Eye (tissue), 1 donor: ENCODE results near the gene CYP26A1.

Experiments used
- DNase-seq: peaks from one replicate; pipeline ENCODE4 v3.0.0-alpha.2; 2015

CYP26A1 gene

GRCh38 chr10:93126483-93127052 is 52.9 kb downstream of the CYP26A1 start:
- no peak for DNase-seq
